NCI-H2227 (cell line): ENCODE measurements around the gene RAD50.
"Not testable (repeated sequence)": the region's sequence is repeated elsewhere in the genome, so short reads cannot be mapped to it uniquely, and the experiment has no call there.

ENCODE experiments used
- DNase-seq: peaks from one replicate; lab custom pipeline; 2025; ENCODE audit not compliant: unreplicated experiment; lab: John Stamatoyannopoulos, UW

Gene RAD50

DNA sequence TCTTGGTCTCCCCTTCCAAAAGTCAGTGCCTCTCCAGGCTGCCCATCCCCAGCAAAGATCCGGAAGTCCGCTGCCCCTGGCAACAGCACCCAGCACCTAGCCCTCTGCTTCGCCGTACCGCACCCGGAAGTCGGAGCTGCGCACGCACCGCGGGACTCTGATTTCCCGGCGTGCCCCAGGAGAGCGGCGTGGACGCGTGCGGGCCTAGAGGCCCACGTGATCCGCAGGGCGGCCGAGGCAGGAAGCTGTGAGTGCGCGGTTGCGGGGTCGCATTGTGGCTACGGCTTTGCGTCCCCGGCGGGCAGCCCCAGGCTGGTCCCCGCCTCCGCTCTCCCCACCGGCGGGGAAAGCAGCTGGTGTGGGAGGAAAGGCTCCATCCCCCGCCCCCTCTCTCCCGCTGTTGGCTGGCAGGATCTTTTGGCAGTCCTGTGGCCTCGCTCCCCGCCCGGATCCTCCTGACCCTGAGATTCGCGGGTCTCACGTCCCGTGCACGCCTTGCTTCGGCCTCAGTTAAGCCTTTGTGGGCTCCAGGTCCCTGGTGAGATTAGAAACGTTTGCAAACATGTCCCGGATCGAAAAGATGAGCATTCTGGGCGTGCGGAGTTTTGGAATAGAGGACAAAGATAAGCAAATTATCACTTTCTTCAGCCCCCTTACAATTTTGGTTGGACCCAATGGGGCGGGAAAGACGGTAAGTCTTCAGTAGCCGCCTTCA, at the start of gene RAD50:
Gene RAD50, plus strand, starts transcription at position 215 of the 715 bp plus-strand sequence. Its CDS starts 348 bp downstream, at position 563.
- DNase-seq: peak; percentile 96

DNA sequence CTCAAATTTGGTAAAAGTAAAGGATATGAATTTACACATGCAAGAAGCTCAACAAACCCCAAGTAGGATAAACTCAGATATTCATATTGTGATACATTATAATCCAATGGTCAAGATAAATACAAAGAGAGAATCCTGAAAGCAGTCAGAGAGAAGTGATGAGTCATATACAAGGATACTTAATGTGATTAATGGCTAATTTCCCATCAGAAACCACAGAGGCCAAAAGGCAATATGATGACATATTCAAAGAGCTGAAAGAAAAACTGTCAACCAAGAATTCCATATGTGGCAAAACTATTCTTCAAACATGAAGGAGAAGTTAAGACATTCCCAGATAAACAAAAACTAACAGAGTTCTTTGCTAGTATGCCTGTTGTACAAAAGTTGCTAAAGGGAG, 46.7 kb upstream of the RAD50 start:
- no peak for DNase-seq

DNA sequence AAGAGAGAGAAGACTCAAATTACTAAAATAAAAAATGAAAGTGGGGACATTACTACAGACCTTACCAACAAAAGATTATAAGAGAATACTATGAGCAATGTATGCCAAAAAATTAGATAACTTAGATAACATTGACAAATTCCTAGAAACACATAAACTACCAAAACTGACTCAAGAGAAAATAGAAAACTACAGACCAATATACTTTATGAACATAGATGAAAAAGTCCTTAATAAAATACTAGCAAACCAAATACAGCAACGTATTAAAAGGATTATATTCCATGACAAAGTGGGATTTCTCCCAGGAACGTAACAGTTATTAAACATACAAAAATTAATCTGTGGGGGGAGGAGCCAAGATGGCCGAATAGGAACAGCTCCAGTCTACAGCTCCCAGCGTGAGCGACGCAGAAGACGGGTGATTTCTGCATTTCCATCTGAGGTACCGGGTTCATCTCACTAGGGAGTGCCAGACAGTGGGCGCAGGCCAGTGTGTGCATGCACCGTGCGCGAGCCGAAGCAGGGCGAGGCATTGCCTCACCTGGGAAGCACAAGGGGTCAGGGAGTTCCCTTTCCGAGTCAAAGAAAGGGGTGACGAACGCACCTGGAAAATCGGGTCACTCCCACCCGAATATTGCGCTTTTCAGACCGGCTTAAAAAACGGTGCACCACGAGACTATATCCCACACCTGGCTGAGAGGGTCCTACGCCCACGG, 43.0 kb upstream of the RAD50 start:
- DNase-seq: not testable (repeated sequence)

DNA sequence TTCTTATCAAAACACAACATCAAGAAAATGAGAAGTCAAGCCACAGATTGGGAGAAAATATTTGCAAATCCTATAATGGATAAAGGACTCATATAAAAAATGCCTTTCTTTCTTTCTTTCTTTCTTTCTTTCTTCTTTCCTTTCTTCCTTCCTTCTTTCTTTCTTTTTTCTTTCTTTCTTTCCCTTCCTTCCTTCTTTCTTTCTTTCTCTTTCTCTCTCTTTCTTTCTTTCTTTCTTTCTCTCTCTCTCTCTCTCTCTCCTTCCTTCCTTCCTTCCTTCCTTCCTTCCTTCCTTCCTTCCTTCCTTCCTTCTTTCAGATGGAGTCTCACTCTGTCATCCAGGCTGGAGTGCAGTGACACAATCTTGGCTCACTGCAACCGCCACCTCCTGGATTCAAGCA, 34.7 kb upstream of the RAD50 start:
- DNase-seq: not testable (repeated sequence)

DNA sequence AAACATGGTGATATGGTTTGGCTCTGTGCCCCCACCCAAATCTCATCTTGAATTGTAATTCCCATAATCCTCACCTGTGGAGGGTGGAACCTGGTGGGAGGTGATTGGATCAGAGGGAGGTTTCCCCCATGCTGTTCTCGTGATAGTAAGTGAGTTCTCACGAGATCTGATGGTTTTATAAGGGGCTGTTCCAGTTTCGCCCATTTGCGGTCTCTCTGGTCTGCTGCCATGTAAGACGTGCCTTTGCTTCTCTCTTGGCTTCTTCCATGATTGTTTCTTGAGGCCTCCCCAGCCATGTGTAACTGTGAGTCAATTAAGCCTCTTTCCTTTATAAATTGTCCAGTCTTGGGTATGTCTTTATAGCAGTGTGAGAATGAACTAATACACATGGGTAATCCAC, 31.9 kb upstream of the RAD50 start:
- DNase-seq: not testable (repeated sequence)

DNA sequence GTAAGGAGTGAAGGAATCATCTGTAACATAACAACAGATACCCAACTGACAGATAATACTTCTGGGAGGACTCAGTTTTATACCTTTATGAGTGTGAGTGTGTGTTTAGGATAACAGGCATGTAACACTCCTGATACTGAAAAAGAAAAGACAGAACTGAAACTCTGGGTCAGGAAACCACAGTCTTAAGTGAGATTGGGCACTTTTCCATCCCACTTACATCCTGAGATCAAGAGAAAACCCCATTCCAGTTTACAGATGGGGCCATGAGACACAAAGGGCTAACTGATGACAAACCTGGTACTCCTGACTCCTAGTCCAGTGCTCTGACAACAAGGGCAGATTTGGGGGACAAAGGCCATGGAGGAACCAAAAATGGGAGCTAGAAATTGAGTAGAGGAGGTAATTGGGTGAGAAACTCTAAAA, 31.5 kb upstream of the RAD50 start:
- no peak for DNase-seq

DNA sequence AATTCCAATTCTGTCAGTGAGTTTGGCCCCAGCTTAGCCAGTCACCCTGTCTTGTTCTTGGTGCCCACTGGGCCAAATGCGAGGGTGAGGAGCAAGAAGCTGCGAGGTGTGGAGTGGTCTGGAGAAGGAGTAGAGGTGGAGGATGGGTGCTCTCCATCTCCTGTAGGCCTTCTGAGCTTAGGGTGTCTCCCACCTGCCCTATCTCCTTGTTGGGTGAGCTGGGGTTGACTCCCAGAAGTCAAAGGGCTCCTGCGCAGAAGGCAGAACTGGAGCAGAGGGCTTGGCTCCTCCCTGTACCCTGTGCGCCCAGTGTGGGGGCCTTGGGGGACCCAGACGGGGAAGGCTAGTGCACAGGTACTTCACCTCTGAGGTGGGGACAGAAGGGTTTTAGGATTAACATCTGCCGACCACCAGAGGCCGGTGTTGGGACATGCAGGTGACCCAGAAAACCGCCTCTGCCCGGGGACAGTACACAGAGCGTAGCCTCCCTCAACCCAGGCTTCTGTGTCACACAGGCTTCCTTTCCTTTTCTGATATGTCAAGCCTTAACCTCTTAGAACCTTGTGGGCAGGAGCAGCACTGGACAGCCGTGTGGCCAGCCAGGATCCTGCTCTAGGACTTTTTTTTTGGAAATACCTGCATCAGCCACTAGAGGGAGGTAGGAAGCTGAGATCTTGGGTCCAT, 30.3 kb upstream of the RAD50 start:
- peak; percentile 53 for DNase-seq

DNA sequence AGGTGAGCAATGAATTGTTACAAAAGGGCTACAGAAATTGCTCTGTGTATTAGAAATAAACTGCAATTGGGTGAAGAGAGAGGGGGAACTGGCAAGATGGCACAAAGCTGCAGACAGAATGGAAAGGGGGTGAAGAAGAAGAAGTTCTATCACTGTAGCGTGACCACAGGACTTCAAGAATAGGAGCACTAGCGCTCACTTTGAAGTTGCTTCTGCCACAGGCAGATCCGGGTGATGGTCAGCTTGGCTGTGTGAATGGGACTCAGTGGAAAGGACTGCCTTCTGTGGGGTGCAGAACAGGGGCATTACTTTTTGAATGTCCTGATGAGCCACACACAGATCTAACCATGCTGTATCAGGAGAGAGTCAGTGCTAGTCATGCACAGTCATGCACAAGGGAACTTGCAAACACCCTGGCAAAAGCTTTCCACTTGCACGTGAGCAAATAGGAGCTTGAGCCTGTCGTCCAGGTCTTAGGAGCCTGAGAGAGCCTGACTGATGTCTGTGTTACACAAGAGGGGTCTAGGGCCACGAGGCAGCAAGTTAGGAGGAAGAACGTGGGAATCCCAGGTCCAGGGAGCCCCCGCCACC, 29.7 kb upstream of the RAD50 start:
- no peak for DNase-seq

DNA sequence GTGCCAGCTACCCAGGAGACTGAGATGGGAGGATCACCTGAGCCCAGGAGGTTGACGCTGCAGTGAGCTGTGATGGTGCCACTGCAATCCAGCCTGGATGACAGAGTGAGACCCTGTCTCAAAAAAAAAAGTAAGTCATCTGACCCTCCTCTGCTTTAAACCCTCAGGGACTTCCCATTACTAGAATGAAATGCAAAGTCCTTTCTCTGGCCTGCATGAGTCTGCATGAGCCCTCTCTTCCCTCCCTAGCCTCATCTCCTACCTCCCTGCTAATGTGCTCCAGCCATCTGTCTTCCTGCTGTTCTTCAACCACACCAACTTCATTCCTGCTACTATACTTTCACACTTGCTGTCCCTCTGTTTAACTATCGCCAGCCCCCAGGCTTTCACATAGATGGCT, 28.8 kb upstream of the RAD50 start:
- DNase-seq: no peak

DNA sequence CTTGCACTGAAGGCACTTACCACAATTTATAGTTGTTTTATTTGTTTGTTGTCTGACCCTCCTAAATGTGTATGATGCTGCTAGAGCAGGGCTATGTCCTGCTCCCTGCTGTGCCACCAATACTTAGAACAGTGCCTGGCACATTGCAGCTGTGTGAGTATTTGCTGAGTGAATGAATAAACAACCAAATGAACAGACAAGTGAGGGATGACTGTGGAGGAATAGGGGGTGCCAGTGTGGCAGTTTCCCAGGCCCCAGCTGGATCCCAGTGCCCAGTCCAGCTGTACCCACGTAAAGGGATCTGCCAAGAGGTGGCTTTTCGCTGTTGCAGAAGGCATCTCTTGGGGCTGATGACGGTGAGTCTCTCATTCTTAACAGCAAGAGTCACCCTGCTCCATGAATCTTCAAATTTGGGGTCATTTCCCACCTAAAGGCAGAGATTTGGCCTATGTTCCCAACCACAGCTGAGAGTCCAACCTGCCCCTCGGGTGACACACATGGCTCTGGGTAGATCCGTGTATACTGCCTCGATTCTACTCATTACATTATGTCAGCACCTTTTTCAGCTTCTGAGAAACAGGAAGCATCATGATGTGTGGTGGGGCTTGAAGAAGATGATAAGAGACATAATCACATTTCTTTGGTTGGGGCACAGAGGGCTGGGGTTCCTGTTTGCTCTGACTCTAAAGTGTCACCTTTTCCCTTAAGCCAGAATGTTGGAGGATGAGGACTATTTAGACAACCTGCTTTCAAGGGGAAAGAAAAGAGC, 27.7 kb upstream of the RAD50 start:
- DNase-seq: no peak

DNA sequence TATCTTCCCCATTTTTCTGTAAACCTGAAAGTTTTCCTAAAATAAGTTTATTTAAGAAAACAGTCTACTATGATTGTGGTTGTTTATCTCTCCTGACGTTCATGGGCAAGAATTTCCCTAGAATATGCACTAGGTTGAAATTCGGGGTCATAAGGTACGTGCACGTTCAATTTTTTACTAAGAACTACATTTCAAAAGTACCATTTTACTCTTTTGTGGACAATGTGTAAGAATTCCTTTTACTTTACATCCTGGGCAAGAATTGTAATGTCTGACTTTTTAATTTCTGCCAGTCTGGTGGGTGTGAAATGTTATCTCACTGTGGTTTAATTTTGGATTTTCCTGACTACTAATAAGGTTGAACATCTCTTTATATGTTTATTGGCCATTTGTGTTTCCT, 25.8 kb upstream of the RAD50 start:
- no peak for DNase-seq

DNA sequence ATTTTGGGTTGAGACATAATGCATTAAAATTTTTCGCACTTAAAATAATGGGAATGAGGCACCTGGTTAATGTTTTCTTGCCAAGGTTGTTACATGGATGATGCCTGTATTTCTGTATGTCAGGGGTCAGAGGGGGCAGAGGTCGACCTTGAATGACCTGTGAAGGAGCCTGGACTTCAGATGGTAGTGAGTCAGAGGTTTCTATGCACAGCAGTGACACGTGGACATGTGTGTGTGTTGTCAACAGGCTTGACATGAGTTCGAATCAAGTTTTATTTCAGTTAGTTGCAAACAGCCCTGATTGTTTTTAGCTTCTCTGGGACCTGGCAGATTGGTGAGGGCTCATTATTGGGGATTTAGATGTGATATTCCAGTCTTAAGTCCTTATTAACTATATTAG, 17.1 kb upstream of the RAD50 start:
- DNase-seq: no peak

DNA sequence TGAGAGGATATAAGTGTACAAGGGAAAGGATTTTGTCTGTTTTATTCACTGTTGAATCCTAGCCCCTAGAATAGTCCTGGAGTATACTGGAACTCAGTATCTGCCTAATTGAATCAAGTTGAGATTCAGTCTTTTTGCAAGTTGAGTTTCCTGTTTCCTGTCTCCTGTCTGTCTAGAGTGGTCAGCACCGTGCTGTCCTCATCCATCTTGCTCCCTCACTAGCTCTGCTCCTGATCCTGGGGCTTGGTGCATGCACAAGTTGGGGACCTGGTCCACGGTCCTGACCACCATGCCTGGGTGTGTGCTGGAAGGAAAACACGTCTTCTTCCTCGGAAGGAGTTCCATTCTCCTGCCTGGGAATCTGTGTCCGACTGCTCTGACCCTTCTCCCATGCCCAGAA, 16.6 kb upstream of the RAD50 start:
- no peak for DNase-seq

DNA sequence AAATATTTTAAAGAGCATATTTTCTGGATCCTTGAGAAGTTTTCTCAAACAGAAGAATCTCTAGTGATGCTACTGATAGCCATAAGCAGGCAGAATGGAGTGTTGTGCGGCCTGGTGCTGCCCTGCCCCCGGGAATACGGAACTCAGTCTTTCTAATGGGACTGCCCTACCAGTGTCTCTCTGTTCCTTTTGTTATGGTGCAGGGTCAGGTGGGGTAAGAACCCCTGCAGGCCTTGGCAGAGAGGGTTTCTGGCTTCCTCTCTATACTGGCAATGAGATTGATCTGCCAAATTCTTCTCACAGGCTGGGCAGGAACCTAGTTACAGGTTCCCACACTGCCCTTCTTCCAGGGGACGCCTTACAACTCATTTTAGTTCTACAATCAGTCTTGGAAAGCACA, 16.0 kb upstream of the RAD50 start:
- DNase-seq: no peak

DNA sequence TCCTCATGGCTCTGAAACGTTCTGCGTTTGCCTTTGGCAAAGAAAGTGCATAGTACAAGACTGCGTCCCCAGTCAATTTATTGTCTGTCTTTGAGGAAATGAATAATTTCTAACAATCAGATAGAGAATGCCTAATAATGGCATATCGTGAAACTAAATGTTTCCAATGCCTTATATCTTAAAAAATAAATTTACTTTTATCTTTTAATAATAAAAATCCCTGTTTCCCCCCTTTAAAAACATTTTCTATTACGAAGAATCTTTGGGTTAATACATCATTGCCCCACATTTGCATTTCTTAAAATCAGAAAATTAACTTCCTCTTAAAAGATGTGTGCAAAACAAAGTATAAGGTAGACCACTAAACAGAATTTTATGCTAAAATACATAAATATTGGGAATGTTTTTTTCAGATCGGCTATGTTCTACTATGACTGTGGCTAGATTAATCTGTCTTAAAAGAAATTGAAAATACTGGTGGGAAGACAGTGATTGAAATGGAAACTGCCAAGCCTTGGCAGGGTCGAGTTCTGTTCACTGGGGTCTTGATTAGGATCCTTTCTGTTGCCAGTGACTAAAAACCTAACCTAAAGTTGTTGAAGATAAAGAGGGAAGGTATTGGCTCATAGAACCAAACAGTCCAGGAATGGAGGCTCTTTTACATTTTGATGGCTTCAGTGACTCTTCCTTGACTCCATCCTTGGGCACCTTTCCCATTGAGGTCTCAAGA, 13.1 kb upstream of the RAD50 start, which contains the start of gene IL5:
Gene IL5, minus strand, starts transcription at position 51 of the 730 bp plus-strand sequence. Its CDS starts 44 bp downstream, at position 7.
- DNase-seq: no peak

DNA sequence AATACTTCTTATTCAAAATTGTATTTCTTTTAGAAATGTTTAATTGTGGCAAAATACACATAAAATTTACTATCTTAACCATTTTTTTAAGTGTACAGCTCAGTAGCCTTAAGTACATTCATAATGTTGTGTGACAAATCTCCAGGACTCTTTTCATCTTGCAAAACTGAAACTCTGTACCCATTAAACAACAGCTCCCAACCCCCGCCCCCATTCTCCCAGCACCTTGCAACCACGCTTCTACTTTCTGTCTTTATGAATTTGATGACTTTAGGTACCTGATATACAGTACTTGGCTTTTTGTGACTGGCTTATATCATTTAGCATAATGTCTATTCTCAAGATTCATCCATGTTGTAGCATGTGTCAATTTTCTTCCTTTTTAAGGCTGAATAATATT, 10.7 kb upstream of the RAD50 start:
- DNase-seq: no peak

DNA sequence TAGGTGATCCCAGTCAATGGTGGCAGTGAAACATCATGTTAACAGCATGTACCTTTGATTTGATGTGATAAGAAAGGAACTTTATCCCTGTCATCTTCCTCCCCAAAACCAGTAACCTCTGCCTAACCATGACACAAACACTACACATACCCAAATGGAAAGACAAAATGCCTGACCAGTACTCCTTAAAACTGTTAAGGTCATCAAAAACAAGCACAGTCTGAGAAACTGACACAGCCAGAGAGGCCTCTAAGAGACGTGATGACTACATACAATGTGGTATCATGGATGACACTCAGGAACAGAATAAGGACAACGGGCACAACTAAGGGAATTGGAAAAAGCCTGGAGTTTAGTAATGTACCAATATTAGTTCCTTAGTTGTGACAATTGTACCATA, 9.5 kb upstream of the RAD50 start:
- DNase-seq: no peak

DNA sequence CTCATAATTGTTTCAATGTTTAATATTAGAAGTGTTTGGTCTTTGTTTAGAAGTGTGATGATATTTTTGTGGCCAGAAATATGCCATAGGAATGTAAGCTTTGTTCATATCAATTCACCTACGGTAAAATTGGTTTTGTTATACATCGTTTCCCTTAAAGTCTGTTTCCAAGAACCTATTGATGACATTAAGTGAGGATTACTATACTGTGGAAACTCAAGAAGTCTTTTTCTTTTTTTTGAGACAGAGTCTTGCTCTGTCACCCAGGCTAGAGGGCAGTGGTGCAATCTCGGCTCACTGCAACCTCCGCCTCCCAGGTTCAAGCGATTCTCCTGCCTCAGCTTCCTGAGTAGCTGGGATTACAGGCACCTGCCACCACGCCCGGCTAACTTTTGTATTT, 7.9 kb upstream of the RAD50 start:
- DNase-seq: not testable (repeated sequence)

DNA sequence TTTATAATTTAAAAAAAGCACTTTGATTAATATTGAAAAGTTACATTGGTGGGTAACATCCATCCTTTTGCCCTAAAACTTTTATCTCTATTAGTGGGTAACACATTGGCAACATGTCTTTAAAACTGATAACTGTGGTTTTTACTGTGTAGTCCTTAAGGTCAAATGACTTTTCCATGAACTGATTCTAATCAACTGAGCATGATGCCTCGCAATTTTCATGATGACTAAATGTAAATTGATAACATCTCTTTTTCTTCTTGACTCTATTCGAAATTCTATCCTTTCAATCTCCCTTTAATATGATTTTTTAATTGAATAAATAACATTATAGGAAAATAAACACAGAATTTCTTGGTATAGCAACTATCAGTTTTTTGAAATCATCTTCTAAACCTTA, 7.2 kb upstream of the RAD50 start:
- no peak for DNase-seq

DNA sequence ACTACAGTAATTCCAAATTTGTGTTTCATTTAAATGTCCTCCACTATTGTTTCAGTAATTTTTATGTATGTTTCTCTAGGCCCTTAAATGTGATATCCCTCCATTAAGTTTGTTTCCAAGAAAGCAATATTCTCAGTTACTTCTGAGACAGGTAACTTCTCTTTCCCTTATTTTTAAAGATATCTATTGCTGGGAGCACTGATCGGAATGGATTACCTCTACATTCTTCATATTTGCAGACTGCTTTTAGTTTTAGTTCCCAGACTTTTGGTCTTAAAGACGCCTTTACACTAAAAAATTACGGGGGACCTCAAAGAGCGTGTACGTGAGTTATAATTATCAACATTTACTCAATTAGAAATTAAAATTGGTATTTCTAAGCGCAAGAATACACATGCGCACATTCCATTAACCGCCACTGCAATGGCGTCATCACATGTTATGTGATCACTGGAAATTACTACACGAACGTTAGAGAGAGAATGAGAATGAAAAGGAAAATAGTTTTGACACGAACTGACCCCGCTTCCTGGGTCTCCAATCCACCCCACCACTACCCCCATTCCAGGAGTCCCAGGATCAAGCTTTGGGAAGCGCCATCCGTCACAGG, 519 bp upstream of the RAD50 start:
- DNase-seq: peak; percentile 73
